GM19351 (cell line): ENCODE results near the gene ZNF513.
A peak's percentile ranks its signal among the peaks of the same experiment; 100 is the strongest.
"Not testable (repeated sequence)": the region's sequence is repeated elsewhere in the genome, so short reads cannot be mapped to it uniquely, and the experiment has no call there.

Experiments used
- ATAC-seq: cut with Tn5 transposase; IDR thresholded peaks from one replicate; pipeline ENCODE4 v1.9.1; 2021; ENCODE audit warnings: mild to moderate bottlenecking, moderate library complexity; ENCODE audit not compliant: unreplicated experiment

ZNF513 gene

GRCh38 chr2:27362678-27363420, 17.7 kb downstream of the ZNF513 start:
- no peak for ATAC-seq

- peak; percentile 83 for ATAC-seq
Observed at GRCh38 chr2:27356382-27357181, 24.0 kb downstream of the ZNF513 start, which contains the start of gene GTF3C2. TSS of gene GTF3C2 (minus strand) at chr2:27356764. CDS start at chr2:27343554, 13,210 bp downstream.

- ATAC-seq, result peak; percentile 31
Observed at GRCh38 chr2:27356056-27356381, 24.5 kb downstream of the ZNF513 start.

- no peak for ATAC-seq
Observed at GRCh38 chr2:27354597-27354927, 26.0 kb downstream of the ZNF513 start.

- no peak for ATAC-seq
Observed at GRCh38 chr2:27353762-27354596, 26.6 kb downstream of the ZNF513 start.

- ATAC-seq, result not testable (repeated sequence)
Observed at GRCh38 chr2:27353386-27353761, 27.2 kb downstream of the ZNF513 start.

GRCh38 chr2:27351802-27352598, 28.5 kb downstream of the ZNF513 start:
- ATAC-seq, result no peak

GRCh38 chr2:27350106-27350693, 30.3 kb downstream of the ZNF513 start:
- ATAC-seq, result no peak

GRCh38 chr2:27347641-27348040, 32.9 kb downstream of the ZNF513 start:
- no peak for ATAC-seq

- no peak for ATAC-seq
Observed at GRCh38 chr2:27336173-27336572, 44.4 kb downstream of the ZNF513 start.

GRCh38 chr2:27335311-27335710, 45.2 kb downstream of the ZNF513 start:
- no peak for ATAC-seq
